H9 (cell line): ENCODE data around the gene RNU7-1. TPM values are rescaled to one million over a fixed set of nuclear protein-coding genes. Genes with fewer than 3 reads are reported as not detected.

Experiments used
- DNase-seq: peaks from one replicate; pipeline ENCODE4 v3.0.0-alpha.2; 2017
- H2AFZ ChIP-seq: one replicate; pipeline ENCODE4 v1.6.1; 2013; ENCODE audit warnings: mild to moderate bottlenecking, low read length, control low read depth, moderate library complexity
- H2AK5ac ChIP-seq: 2 replicates; pipeline ENCODE4 v1.6.1; 2013; ENCODE audit warnings: low read length, control low read depth, mixed read lengths; ENCODE audit not compliant: insufficient read length
- H2BK120ac ChIP-seq: one replicate; pipeline ENCODE4 v1.6.1; 2013; ENCODE audit warnings: low read depth, mild to moderate bottlenecking, low read length, control low read depth, inconsistent platforms; ENCODE audit not compliant: poor library complexity, severe bottlenecking
- H2BK12ac ChIP-seq: 2 replicates; pipeline ENCODE4 v1.6.1; 2013; ENCODE audit warnings: low read length, control low read depth, mixed read lengths, low read depth; ENCODE audit not compliant: insufficient read length
- H2BK15ac ChIP-seq: 2 replicates; pipeline ENCODE4 v1.6.1; 2013; ENCODE audit warnings: low read depth, low read length, control low read depth
- H2BK20ac ChIP-seq: one replicate; pipeline ENCODE4 v1.6.1; 2013; ENCODE audit warnings: low read depth, mild to moderate bottlenecking, low read length, control low read depth, inconsistent platforms; ENCODE audit not compliant: poor library complexity, severe bottlenecking
- H2BK5ac ChIP-seq: 2 replicates; pipeline ENCODE4 v1.6.1; 2013; ENCODE audit warnings: low read length, control low read depth, mixed read lengths; ENCODE audit not compliant: insufficient read length
- H3K14ac ChIP-seq: 2 replicates; pipeline ENCODE4 v1.6.1; 2013; ENCODE audit warnings: low read length, control low read depth; ENCODE audit not compliant: insufficient read depth
- H3K18ac ChIP-seq: 2 replicates; pipeline ENCODE4 v1.6.1; 2013; ENCODE audit warnings: low read depth, mild to moderate bottlenecking, mixed read lengths, low read length, control low read depth; ENCODE audit not compliant: insufficient read length
- H3K23ac ChIP-seq: 2 replicates; pipeline ENCODE4 v1.6.1; 2013; ENCODE audit warnings: low read length, control low read depth, mixed read lengths, low read depth; ENCODE audit not compliant: insufficient read length
- H3K23me2 ChIP-seq: 2 replicates; pipeline ENCODE4 v1.6.1; 2013; ENCODE audit warnings: low read depth, mild to moderate bottlenecking, mixed read lengths, low read length, control low read depth; ENCODE audit not compliant: insufficient read length, poor library complexity, severe bottlenecking
- H3K27ac ChIP-seq: 2 replicates; pipeline ENCODE4 v1.5.1; 2013; ENCODE audit warnings: low read length, control low read depth, mixed read lengths, low read depth; ENCODE audit not compliant: insufficient read length
- H3K27me3 ChIP-seq: 2 replicates; pipeline ENCODE4 v1.6.1; 2013; ENCODE audit warnings: low read length, control low read depth, inconsistent platforms; ENCODE audit not compliant: insufficient read depth
- H3K4ac ChIP-seq: 2 replicates; pipeline ENCODE4 v1.6.1; 2013; ENCODE audit warnings: low read depth, mild to moderate bottlenecking, control low read depth, inconsistent platforms, low read length, moderate library complexity
- H3K4me1 ChIP-seq: 2 replicates; pipeline ENCODE4 v1.6.1; 2013; ENCODE audit warnings: low read length, control low read depth, inconsistent platforms; ENCODE audit not compliant: insufficient read depth
- H3K4me2 ChIP-seq: 2 replicates; pipeline ENCODE4 v1.6.1; 2013; ENCODE audit warnings: low read length, control low read depth, mixed read lengths; ENCODE audit not compliant: insufficient read length, insufficient read depth
- H3K56ac ChIP-seq: 2 replicates; pipeline ENCODE4 v1.6.1; 2013; ENCODE audit warnings: low read depth, mild to moderate bottlenecking, mixed read lengths, low read length, control low read depth; ENCODE audit not compliant: insufficient read length
- H3K79me1 ChIP-seq: 2 replicates; pipeline ENCODE4 v1.6.1; 2013; ENCODE audit warnings: low read depth, mild to moderate bottlenecking, moderate library complexity, low read length, control low read depth, inconsistent platforms; ENCODE audit not compliant: insufficient read depth, poor library complexity, severe bottlenecking
- H3K79me2 ChIP-seq: 2 replicates; pipeline ENCODE4 v1.6.1; 2013; ENCODE audit warnings: low read length, control low read depth, inconsistent platforms; ENCODE audit not compliant: insufficient read depth
- H3K9ac ChIP-seq: 2 replicates; pipeline ENCODE4 v1.6.1; 2013; ENCODE audit warnings: low read length, control low read depth, mixed read lengths; ENCODE audit not compliant: insufficient read length; ENCODE audit errors: extremely low read depth
- H3K9me3 ChIP-seq: one replicate; pipeline ENCODE4 v1.6.1; 2013; ENCODE audit warnings: low read depth, low read length, inconsistent platforms; ENCODE audit not compliant: control insufficient read depth
- H3T11ph ChIP-seq: one replicate; pipeline ENCODE4 v1.6.1; 2013; ENCODE audit warnings: mild to moderate bottlenecking, low read length, control low read depth, inconsistent platforms
- H4K20me1 ChIP-seq: one replicate; pipeline ENCODE4 v1.6.1; 2013; ENCODE audit not compliant: control insufficient read depth, insufficient read length, insufficient read depth
- H4K5ac ChIP-seq: 2 replicates; pipeline ENCODE4 v1.6.1; 2013; ENCODE audit warnings: low read depth, mild to moderate bottlenecking, mixed read lengths, low read length, control low read depth; ENCODE audit not compliant: insufficient read length
- H4K8ac ChIP-seq: replicated peaks from 2 replicates; pipeline ENCODE4 v1.6.1; 2013; ENCODE audit warnings: low read length, control low read depth, mixed read lengths, low read depth; ENCODE audit not compliant: insufficient read length
- H4K91ac ChIP-seq: 2 replicates; pipeline ENCODE4 v1.6.1; 2013; ENCODE audit warnings: low read depth, mild to moderate bottlenecking, moderate library complexity, mixed read lengths, low read length, control low read depth; ENCODE audit not compliant: insufficient read length
- H3K27ac Mint-ChIP-seq, 3 experiments: 2 replicates in 2 of 3; 3 replicates in 1 of 3; pipeline ENCODE4 v1.8.0; 2020 to 2021; ENCODE audit warnings: mixed read lengths in 3 of 3, mild to moderate bottlenecking in 1 of 3, moderate library complexity in 1 of 3
- H3K27me3 Mint-ChIP-seq: 2 replicates; pipeline ENCODE4 v1.8.0; 2021; ENCODE audit warnings: low read depth, mild to moderate bottlenecking, moderate library complexity, mixed read lengths
- H3K36me3 Mint-ChIP-seq, 3 experiments: 2 replicates in 2 of 3; 3 replicates in 1 of 3; pipeline ENCODE4 v1.8.0; 2020 to 2021; ENCODE audit warnings: low read depth in 3 of 3, mixed read lengths in 3 of 3; ENCODE audit not compliant: insufficient read depth in 1 of 3
- H3K4me1 Mint-ChIP-seq, 2 experiments: 2 replicates each; pipeline ENCODE4 v1.8.0; 2020; ENCODE audit warnings: mixed read lengths in 2 of 2
- H3K4me3 Mint-ChIP-seq, 2 experiments: 2 replicates in 1 of 2; 3 replicates in 1 of 2; pipeline ENCODE4 v1.8.0; 2020 to 2021; ENCODE audit warnings: mild to moderate bottlenecking in 2 of 2, mixed read lengths in 2 of 2, moderate library complexity in 1 of 2
- H3K9me3 Mint-ChIP-seq, 2 experiments: 2 replicates in 1 of 2; 3 replicates in 1 of 2; pipeline ENCODE4 v1.8.0; 2020; ENCODE audit warnings: mild to moderate bottlenecking in 2 of 2, mixed read lengths in 2 of 2, moderate library complexity in 1 of 2
- WGBS: extraction: QIAGEN DNeasy Blood & Tissue Kit; methylation state at CpG from one replicate; pipeline ENCODE4 v1.1.7; 2013; ENCODE audit warnings: missing lambda C conversion rate, low lambda C conversion rate, mixed read lengths; ENCODE audit not compliant: insufficient read length; ENCODE audit errors: extremely low coverage; 5-methylcytosine and 5-hydroxymethylcytosine counted together
- total RNA-seq: library from RNA; stranded (reverse); gene quantifications from 2 replicates; pipeline ENCODE4 v1.2.1, GENCODE V29; 2021
- TF ChIP-seq, protein P1 (sequence below): fragments of 200-600 bp; sonication (generic); conservative IDR thresholded peaks from 3 replicates; pipeline ENCODE4 v1.8.0; 2021; ENCODE audit warnings: antibody characterized with exemption, mild to moderate bottlenecking

The RNU7-1 gene
- total RNA-seq, 1 experiment from 2014 or later, result not detected

DNA sequence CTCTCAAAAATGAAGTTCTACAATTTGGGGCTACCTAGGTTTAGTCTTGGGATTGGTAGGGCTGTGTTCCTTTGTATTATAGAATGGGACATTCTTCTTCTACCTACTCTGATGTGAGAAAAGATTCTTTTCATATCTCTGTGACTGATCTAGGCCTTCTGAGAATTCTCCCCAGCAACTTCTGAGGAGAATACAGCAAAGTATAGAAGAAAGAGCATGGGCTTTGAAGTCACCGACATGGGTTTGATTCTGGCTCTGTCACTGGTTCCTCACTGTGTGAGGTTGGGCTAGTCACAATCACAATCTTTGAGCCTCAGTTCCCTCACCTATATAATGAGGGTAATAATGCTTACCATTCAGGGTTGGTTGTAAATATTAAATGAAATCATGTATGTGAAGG is 10.8 kb upstream of the RNU7-1 start:
- Histone ChIP-seq H4K91ac (no peak overlapping the region), H3K23me2 (peaks cover 16% of the 10 kb centered on the region), H3K27me3 (no peaks in the 10 kb centered on the region), H4K5ac (no peak overlapping the region), H3K56ac (no peak overlapping the region), H2BK15ac (no peak overlapping the region), H2AK5ac (no peak overlapping the region), H3K18ac (no peak overlapping the region), H3K4me1 (no peaks in the 10 kb centered on the region), H4K20me1 (no peaks in the 10 kb centered on the region), H2BK12ac (no peak overlapping the region), H2BK120ac (no peak overlapping the region), H3K79me1 (no peaks in the 10 kb centered on the region), H3K23ac (no peak overlapping the region), H4K8ac (no peak overlapping the region), H3K4ac (no peak overlapping the region), H3K27ac (no peak overlapping the region), H3K4me2 (no peak overlapping the region), H3K9me3 (no peaks in the 10 kb centered on the region), H2AFZ (no peak overlapping the region), H3K9ac (no peak overlapping the region), H3K14ac (no peak overlapping the region), H2BK5ac (no peak overlapping the region), H3K79me2 (peaks cover 24% of the 10 kb centered on the region; the same call in 1 of the 2 replicates), H3T11ph (no peak overlapping the region), H2BK20ac (no peak overlapping the region)
- no peak for DNase-seq
- H3K4me1 Mint-ChIP-seq, result peaks cover 29 to 39% of the 10 kb centered on the region in 2 experiments
- no CpG with 5 or more reads among the region's 1 CpG for WGBS
- H3K36me3 Mint-ChIP-seq, result peaks cover 25 to 69% (median 47%) of the 10 kb centered on the region in 3 experiments; a peak in 6 of 7 replicates
- no peaks in the 10 kb centered on the region for H3K27me3 Mint-ChIP-seq
- TF ChIP-seq, protein P1, sequence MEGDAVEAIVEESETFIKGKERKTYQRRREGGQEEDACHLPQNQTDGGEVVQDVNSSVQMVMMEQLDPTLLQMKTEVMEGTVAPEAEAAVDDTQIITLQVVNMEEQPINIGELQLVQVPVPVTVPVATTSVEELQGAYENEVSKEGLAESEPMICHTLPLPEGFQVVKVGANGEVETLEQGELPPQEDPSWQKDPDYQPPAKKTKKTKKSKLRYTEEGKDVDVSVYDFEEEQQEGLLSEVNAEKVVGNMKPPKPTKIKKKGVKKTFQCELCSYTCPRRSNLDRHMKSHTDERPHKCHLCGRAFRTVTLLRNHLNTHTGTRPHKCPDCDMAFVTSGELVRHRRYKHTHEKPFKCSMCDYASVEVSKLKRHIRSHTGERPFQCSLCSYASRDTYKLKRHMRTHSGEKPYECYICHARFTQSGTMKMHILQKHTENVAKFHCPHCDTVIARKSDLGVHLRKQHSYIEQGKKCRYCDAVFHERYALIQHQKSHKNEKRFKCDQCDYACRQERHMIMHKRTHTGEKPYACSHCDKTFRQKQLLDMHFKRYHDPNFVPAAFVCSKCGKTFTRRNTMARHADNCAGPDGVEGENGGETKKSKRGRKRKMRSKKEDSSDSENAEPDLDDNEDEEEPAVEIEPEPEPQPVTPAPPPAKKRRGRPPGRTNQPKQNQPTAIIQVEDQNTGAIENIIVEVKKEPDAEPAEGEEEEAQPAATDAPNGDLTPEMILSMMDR, result no peak
- H3K27ac Mint-ChIP-seq, result no peak overlapping the region
- no peaks in the 10 kb centered on the region for H3K9me3 Mint-ChIP-seq
- H3K4me3 Mint-ChIP-seq, result no peak overlapping the region
